NCI-H2029 (cell line): ENCODE measurements around the gene TMC1.
A peak's percentile ranks its signal among the peaks of the same experiment; 100 is the strongest.
"Not testable (repeated sequence)": the region's sequence is repeated elsewhere in the genome, so short reads cannot be mapped to it uniquely, and the experiment has no call there.

ENCODE experiments used
- DNase-seq: peaks from one replicate; lab custom pipeline; 2025; lab: John Stamatoyannopoulos, UW

TMC1 gene

DNA sequence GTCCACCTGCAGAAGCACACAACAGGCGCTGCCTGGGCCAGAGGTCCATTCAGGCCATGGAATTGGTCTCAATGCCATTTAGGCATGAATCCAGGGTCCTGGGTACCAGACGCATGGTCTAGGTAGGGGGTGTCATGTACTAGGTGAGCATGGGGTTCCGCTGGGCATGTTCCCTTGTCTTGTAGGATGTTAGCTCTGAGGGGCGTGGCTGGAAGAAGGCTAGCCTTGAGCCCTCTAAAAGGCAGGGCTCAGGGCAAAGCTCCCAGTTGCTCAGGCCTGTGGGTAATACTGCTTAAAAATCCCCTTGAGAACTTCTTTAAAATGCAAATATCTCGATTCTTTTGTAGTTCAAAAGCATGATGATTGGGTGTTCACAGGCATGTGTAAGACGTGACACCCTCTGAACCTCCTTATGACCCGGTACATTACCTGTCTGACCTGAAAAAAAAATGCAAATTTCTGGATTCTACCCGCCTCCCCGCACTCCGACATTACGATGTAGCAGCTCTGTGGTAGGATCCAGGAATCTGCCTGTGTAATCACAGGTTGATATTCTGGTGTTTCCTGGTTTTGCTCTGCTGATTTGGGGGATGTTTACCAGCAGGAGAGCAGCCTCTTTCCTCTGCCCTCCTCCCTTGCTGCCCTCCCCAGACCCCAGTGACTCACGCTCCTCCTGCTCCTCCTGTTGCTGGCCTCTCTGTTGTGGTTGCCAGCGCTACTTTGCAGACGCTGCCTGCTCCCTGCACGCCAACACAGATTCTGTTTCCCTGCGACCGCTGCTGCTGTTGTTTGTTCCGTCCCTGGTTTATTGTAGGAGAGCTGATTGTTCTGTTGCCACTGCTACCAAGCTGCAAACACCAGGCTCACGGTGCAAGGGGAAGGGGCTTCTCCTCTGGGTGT is 5.7 kb downstream of the TMC1 start:
- peak; percentile 51 for DNase-seq

DNA sequence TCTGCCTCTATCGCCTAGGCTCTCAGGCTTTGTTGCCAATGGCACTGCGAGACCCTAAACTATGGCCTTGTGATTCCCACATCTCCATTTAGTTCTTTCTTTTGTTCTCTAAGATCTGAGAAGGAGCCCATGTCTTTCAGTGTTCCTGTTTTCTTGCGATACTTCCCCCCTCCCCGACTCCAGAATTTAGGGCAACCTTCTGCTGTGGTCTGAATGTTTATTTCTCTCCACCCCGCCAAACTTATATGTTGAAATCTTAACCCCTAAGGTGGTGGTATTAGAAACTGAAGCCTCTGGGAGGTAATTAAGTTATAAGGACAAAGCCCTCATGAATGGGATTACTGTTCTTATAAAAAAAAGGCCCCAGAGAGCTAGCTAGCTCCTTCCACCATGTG is 6.4 kb downstream of the TMC1 start:
- no peak for DNase-seq

DNA sequence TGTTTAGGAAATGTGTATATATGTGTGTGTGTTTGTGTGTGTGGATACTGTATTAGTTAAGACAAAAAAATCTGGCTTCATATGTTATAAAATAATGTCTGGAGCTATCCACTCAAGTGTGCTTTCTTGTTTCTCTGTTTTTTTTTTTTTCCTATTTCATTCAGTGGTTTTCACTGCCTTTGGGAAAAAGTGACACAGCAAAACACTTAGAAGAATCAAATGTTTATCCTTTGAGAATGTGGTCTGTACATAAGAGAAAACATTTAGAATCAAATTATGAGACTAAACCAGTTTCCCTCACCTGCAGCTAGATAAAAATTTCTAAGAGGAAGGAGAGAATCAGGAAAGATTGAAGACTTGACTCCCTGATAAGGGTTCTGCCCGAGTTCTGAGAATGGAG is 8.1 kb downstream of the TMC1 start:
- no peak for DNase-seq

DNA sequence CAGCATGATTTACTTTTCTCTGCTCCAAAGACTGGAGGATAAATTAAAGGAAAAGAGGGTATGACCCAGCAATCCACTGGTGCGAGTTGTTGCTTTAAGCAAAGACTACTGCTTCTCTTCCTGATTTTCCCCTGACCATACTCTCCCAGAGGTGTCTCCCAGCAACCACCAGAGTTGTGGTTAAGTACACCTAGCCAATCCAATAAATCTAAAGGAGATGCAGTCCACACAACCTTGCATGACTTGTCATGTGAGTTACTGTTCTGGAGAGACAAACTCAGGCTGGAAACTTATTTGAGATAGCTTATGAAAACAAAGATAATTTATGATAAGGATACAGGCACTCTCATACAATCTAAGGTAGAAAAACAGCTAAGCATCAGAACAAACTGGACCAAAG is 11.9 kb downstream of the TMC1 start:
- DNase-seq, result no peak

DNA sequence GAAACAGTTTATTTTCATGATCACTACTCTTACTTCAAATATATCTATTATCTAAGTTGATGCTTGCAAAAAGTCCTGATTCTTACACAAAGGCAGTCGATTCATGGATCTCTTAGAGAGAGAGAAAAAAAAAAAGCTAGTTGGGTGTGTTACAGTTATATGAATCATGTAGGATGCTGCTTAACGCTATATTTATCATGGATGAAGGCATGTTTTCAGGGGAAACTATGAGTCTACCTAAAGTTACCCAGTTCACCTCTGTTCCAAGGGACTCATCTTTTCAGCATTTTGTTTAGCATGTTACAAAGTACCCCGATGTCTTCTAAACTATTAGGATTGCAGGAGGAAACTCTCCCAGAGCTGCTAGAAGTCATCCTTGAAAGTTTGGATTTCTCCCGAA is 13.5 kb downstream of the TMC1 start:
- no peak for DNase-seq

GRCh38 chr9:72537011-72537545 is 15.7 kb downstream of the TMC1 start:
- no peak for DNase-seq

GRCh38 chr9:72537671-72538070 is 16.3 kb downstream of the TMC1 start:
- no peak for DNase-seq

DNA sequence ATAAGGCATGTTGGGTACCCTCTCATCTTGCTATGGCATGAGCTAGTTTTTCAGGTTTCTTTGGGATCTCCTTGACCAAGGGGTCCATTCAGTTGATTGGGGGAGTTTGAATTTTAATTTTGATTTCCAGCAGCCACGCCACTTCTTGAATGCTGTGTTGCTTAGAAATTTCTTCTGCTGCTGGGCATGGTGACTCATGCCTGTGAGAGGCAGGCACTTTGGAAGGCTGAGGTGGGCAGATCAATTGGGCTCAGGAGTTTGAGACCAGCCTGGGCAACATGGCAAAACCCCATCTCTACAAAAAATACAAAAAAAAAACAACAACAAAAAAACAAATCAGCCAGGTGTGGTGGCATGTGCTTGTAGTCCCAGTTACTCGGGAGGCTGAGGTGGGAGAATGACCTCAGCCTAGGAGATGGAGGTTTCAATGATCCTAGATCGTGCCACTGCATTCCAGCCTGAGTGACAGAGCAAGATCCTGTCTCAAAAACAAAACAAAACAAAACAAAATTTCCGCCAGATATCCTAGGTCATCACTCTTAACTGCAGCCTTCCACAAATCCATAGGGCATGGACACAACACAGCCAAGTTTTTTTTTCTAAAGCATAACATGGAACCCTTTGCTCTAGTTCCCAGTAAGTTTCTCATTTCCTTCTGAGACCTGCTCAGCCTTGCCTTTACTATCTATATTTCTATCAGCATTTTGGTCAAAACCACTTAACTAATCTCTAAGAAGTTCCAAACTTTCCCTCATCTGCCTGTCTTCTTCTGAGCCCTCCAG is 17.7 kb downstream of the TMC1 start:
- DNase-seq, result no peak

DNA sequence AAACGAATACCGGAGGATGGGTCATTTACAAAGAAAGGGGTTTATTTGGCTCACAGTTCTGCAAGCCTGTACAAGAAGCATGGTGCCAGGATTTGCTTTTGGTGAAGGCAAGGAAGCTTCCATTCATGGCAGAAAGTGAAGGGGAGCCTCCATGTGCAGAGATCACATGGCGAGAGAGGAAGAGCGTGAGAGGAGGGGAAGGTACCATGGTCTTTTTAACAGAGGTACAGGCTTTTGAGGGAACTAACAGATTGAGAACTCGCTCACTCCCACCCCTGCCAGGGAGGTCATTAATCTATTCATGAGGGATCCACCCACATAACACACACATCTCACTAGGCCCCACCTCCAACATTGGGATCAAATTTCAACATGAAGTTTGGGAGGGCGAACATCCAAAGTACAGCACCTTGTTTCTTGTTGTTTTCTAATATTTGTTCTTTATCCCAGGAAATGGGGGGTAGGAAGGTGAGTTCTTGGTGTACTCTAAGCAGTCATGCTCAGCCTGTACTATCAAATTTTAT is 18.5 kb downstream of the TMC1 start:
- DNase-seq, result no peak

- DNase-seq, result no peak
Measured at GRCh38 chr9:72540348-72540873, 19.0 kb downstream of the TMC1 start.

DNA sequence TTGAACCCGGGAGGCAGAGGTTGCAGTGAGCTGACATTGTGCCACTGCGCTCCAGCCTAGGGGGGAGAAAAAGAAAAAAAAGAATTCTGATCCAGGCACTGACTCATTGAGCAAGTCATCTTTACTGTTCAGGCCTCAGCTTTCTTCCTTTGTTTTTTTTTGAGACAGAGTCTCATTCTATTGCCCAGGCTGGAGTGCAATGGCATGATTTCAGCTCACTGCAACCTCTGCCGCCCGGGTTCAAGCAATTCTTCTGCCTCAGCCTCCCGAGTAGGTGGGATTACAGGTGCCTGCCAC is 21.1 kb downstream of the TMC1 start:
- DNase-seq, result not testable (repeated sequence)

DNA sequence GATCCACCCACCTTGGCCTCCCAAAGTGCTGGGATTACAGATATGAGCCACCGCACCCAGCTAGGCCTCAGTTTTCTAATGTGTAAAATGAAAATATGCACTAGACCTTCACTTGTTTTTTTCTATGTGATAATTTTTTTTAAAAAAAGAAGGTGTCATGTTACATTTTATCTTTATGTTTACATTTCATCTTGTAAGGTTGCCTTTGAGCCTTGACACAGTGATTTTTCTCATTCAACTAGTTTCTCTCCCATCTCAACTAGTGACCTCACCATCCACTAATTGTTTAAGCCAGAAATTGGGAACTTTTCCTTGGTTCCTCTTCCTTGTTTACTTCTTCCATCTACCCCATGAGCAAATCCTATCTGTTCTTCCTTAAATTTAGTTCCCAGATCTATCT is 21.5 kb downstream of the TMC1 start:
- DNase-seq, result no peak

DNA sequence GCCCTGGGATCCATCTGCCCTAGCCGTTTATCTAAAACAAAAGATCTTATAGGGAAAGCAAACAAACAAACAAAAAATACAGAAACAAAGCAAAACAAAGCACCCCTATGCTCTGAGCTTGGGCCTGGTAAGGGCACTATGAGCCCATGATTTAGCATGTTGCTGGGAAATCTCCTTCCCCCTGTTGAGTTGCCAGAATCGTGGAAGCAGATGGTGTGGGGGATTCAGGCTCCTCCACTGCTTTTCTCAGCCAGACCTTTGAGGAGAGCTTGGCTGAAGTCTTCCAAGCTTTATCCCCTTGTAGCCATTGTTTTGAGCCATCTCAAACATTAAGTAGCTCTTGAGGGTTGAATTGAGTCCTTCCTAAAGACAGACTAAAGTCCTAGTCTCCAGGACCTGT is 29.9 kb downstream of the TMC1 start:
- DNase-seq, result no peak

- no peak for DNase-seq
Measured at GRCh38 chr9:72552356-72552755, 30.9 kb downstream of the TMC1 start.

- DNase-seq, result no peak
Measured at GRCh38 chr9:72554221-72554641, 32.8 kb downstream of the TMC1 start.

GRCh38 chr9:72557549-72557948 is 36.1 kb downstream of the TMC1 start:
- DNase-seq, result no peak

DNA sequence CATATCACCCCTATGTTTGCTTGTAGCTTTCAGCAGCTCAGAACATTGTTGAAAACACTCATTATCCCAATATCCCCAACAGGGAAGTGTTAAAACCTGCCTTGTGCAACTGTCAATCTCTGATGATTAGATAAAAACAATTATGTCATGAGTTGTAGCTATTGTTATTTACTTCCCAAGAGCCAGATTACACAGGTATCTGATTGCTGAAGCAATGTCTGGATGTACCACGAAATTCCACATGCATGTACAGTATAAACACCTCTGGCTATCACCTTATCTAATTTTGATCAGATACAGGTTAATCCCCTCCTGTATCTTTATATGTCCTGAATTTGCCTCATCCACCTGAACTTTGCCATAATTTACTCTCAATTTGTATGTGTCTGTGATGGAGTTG is 38.7 kb downstream of the TMC1 start:
- DNase-seq, result no peak

DNA sequence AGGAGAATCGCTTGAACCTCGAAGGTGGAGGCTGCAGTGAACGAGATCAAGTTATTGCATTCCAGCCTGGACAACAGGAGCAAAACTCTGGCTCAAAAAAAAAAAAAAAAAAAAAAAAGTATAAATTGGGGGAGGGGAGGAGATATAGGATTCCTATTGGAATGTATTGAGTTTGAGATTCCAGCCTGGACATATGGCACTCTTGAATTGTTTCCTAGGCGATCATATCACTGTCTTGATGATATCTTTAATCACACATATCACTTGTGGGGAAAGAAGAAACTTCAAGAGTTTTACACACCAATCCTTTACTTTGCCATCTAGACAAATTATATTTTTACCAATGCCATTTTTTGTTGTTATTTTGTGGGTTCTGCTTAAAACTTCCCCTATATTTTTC is 42.4 kb downstream of the TMC1 start:
- DNase-seq, result no peak

GRCh38 chr9:72564479-72565281 is 43.3 kb downstream of the TMC1 start:
- no peak for DNase-seq

GRCh38 chr9:72565535-72565934 is 44.1 kb downstream of the TMC1 start:
- DNase-seq, result no peak

DNA sequence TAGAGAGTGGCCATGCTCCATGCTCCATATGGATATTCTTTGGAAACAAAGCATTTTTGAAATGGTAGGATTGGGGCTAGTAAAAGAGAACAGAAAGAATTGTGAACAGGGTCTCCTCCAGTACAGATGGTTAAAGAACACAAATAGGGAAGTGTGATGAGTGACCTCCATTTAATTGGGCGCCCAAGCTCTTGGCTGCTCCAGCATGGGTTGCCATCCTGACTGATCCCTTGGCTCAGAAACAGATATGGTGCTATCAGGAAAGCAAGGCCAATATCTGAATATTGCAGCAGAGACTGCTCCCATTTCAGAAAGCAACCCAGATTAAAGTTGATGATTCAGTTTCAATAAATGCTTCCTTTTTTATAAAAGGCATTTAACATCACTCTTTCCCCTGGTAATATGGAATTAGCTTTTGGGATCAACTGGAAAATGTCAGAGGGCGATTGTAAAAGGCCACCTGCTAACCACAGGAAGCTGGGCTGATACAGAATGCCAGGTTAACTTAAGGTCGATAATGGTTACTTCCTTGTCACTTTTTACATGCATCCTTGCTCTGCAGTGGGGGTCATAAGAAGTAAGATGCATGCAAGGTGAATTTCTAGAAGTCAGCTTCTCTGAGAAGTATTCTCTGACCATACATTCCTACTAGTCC is 52.9 kb downstream of the TMC1 start:
- DNase-seq, result no peak
